ENCODE measurements around the gene INO80D.
"Not testable (repeated sequence)": the region's sequence is repeated elsewhere in the genome, so short reads cannot be mapped to it uniquely, and the experiment has no call there.

INO80D gene

GRCh38 chr2:206023183-206023582 lies 62.8 kb downstream of the INO80D start:
- no peak for FAIRE-seq

- FAIRE-seq, result no peak
Measured at GRCh38 chr2:206020171-206020570, 65.8 kb downstream of the INO80D start.

GRCh38 chr2:206015746-206016145 lies 70.2 kb downstream of the INO80D start:
- not testable (repeated sequence) for FAIRE-seq

- FAIRE-seq, result no peak
Measured at GRCh38 chr2:206011795-206012194, 74.2 kb downstream of the INO80D start.

- FAIRE-seq, result no peak
Measured at GRCh38 chr2:206011018-206011614, 74.9 kb downstream of the INO80D start.

GRCh38 chr2:206004004-206004693 lies 81.8 kb downstream of the INO80D start:
- FAIRE-seq, result no peak

GRCh38 chr2:206002440-206002839 lies 83.5 kb downstream of the INO80D start:
- FAIRE-seq, result no peak

GRCh38 chr2:206001912-206002311 lies 84.1 kb downstream of the INO80D start:
- FAIRE-seq, result no peak

- no peak for FAIRE-seq
Measured at GRCh38 chr2:206000776-206001175, 85.2 kb downstream of the INO80D start.

- FAIRE-seq, result no peak
Measured at GRCh38 chr2:205998583-205998982, 87.4 kb downstream of the INO80D start.

GRCh38 chr2:205996161-205996560 lies 89.8 kb downstream of the INO80D start:
- FAIRE-seq, result no peak

- FAIRE-seq, result peak; percentile 43
Measured at GRCh38 chr2:205995260-205995659, 90.7 kb downstream of the INO80D start.

GRCh38 chr2:205994344-205994743 lies 91.6 kb downstream of the INO80D start:
- FAIRE-seq, result no peak

GRCh38 chr2:205990104-205990503 lies 95.9 kb downstream of the INO80D start:
- FAIRE-seq, result no peak

- no peak for FAIRE-seq
Measured at GRCh38 chr2:205989271-205990071, 96.5 kb downstream of the INO80D start.

- FAIRE-seq, result not testable (repeated sequence)
Measured at GRCh38 chr2:205988681-205989080, 97.3 kb downstream of the INO80D start.

GRCh38 chr2:205988274-205988673 lies 97.7 kb downstream of the INO80D start:
- no peak for FAIRE-seq

- not testable (repeated sequence) for FAIRE-seq
Measured at GRCh38 chr2:205986334-205986733, 99.6 kb downstream of the INO80D start.

GRCh38 chr2:205984381-205984780 lies 101.6 kb downstream of the INO80D start:
- no peak for FAIRE-seq

- FAIRE-seq, result no peak
Measured at GRCh38 chr2:205982776-205983327, 103.1 kb downstream of the INO80D start.

GRCh38 chr2:205978728-205979127 lies 107.2 kb downstream of the INO80D start:
- not testable (repeated sequence) for FAIRE-seq

GRCh38 chr2:205977699-205978098 lies 108.3 kb downstream of the INO80D start:
- not testable (repeated sequence) for FAIRE-seq

GRCh38 chr2:205976934-205977659 lies 108.9 kb downstream of the INO80D start:
- not testable (repeated sequence) for FAIRE-seq
